ENCODE results near the gene DCUN1D2.
"Not testable (repeated sequence)": the region's sequence is repeated elsewhere in the genome, so short reads cannot be mapped to it uniquely, and the experiment has no call there.

The DCUN1D2 gene

GRCh38 chr13:113489549-113490495 is 689 bp downstream of the DCUN1D2 start:
- DNase-seq, result peak; percentile 52

GRCh38 chr13:113489171-113489548 is 1.4 kb downstream of the DCUN1D2 start:
- no peak for DNase-seq

- peak; percentile 13 for DNase-seq
Observed at GRCh38 chr13:113488283-113488682, 2.2 kb downstream of the DCUN1D2 start.

GRCh38 chr13:113486698-113487097 is 3.8 kb downstream of the DCUN1D2 start:
- DNase-seq, result no peak

GRCh38 chr13:113485545-113485944 is 5.0 kb downstream of the DCUN1D2 start:
- DNase-seq, result no peak

GRCh38 chr13:113483504-113484293 is 6.8 kb downstream of the DCUN1D2 start:
- no peak for DNase-seq

- DNase-seq, result no peak
Observed at GRCh38 chr13:113483081-113483480, 7.4 kb downstream of the DCUN1D2 start.

- DNase-seq, result peak; percentile 28
Observed at GRCh38 chr13:113479179-113479578, 11.3 kb downstream of the DCUN1D2 start.

- no peak for DNase-seq
Observed at GRCh38 chr13:113477724-113478123, 12.8 kb downstream of the DCUN1D2 start.

GRCh38 chr13:113476811-113477210 is 13.7 kb downstream of the DCUN1D2 start:
- no peak for DNase-seq

- no peak for DNase-seq
Observed at GRCh38 chr13:113475911-113476310, 14.6 kb downstream of the DCUN1D2 start.

- DNase-seq, result no peak
Observed at GRCh38 chr13:113475280-113475679, 15.2 kb downstream of the DCUN1D2 start.

- DNase-seq, result peak; percentile 30
Observed at GRCh38 chr13:113474179-113474578, 16.3 kb downstream of the DCUN1D2 start.

GRCh38 chr13:113472355-113473025 is 18.0 kb downstream of the DCUN1D2 start:
- DNase-seq, result no peak

GRCh38 chr13:113471844-113472243 is 18.7 kb downstream of the DCUN1D2 start:
- no peak for DNase-seq

- not testable (repeated sequence) for DNase-seq
Observed at GRCh38 chr13:113470635-113471163, 19.8 kb downstream of the DCUN1D2 start.

- no peak for DNase-seq
Observed at GRCh38 chr13:113470073-113470472, 20.4 kb downstream of the DCUN1D2 start.

- DNase-seq, result no peak
Observed at GRCh38 chr13:113469582-113469981, 20.9 kb downstream of the DCUN1D2 start.

GRCh38 chr13:113468472-113469201 is 21.9 kb downstream of the DCUN1D2 start:
- no peak for DNase-seq

GRCh38 chr13:113468029-113468428 is 22.5 kb downstream of the DCUN1D2 start:
- DNase-seq, result no peak

- no peak for DNase-seq
Observed at GRCh38 chr13:113466383-113466782, 24.1 kb downstream of the DCUN1D2 start.

GRCh38 chr13:113465300-113465699 is 25.2 kb downstream of the DCUN1D2 start:
- no peak for DNase-seq

Measured in hematopoietic multipotent progenitor cell treated with erythropoietin and hydrocortisone succinate and interleukin-3 and kit ligand, for 6 days (in vitro differentiated cells).